Left renal cortex interstitium (tissue), 4 donors: ENCODE data around the gene C6orf62. TPM values are rescaled to one million over a fixed set of nuclear protein-coding genes. Genes with fewer than 3 reads are reported as not detected.
"Not testable (repeated sequence)": the region's sequence is repeated elsewhere in the genome, so short reads cannot be mapped to it uniquely, and the experiment has no call there.

Experiments
- DNase-seq, 4 donors: peaks; one replicate each; pipeline ENCODE4 v3.0.0-alpha.2; 2013; ENCODE audit warnings: low read depth in 4 of 4, low spot score in 2 of 4, missing footprints in 1 of 4
- polyA plus RNA-seq, 4 donors: library from polyadenylated mRNA; unstranded; fragments of 120-200 nt; gene quantifications; one replicate each; pipeline ENCODE4 v1.2.1, GENCODE V29; 2013; ENCODE audit not compliant: insufficient read length in 4 of 4

C6orf62 gene
- polyA plus RNA-seq: 100 to 1,000 TPM; 120 to 148 (median 140) TPM

GRCh38 chr6:24719125-24719971, at the start of gene C6orf62:
C6orf62 (minus strand) TSS chr6:24719154; CDS start chr6:24718668, 486 bp downstream.
- no peak for DNase-seq

GRCh38 chr6:24768361-24768760, 49.4 kb upstream of the C6orf62 start:
- no peak for DNase-seq

GRCh38 chr6:24766680-24767462, 47.9 kb upstream of the C6orf62 start:
- DNase-seq: no peak

- not testable (repeated sequence) for DNase-seq
These were observed 47.0 kb upstream of the C6orf62 start for GRCh38 chr6:24765968-24766367.

- not testable (repeated sequence) for DNase-seq
These were observed 46.2 kb upstream of the C6orf62 start for GRCh38 chr6:24764833-24765828.

GRCh38 chr6:24763578-24763977, 44.6 kb upstream of the C6orf62 start:
- DNase-seq: no peak

GRCh38 chr6:24761851-24762250, 42.9 kb upstream of the C6orf62 start:
- no peak for DNase-seq

GRCh38 chr6:24761193-24761835, 42.4 kb upstream of the C6orf62 start:
- DNase-seq: no peak

- no peak for DNase-seq
These were observed 41.3 kb upstream of the C6orf62 start for GRCh38 chr6:24760210-24760609.

- no peak for DNase-seq
These were observed 40.8 kb upstream of the C6orf62 start for GRCh38 chr6:24759718-24760117.

GRCh38 chr6:24757611-24758010, 38.7 kb upstream of the C6orf62 start:
- no peak for DNase-seq

GRCh38 chr6:24755279-24755678, 36.3 kb upstream of the C6orf62 start:
- DNase-seq: no peak

GRCh38 chr6:24754378-24754777, 35.4 kb upstream of the C6orf62 start:
- DNase-seq: not testable (repeated sequence)

GRCh38 chr6:24753545-24753944, 34.6 kb upstream of the C6orf62 start:
- no peak for DNase-seq

- no peak for DNase-seq
These were observed 34.1 kb upstream of the C6orf62 start for GRCh38 chr6:24752917-24753492.

- no peak for DNase-seq
These were observed 33.5 kb upstream of the C6orf62 start for GRCh38 chr6:24752503-24752902.

GRCh38 chr6:24750878-24751277, 31.9 kb upstream of the C6orf62 start:
- DNase-seq: not testable (repeated sequence)

- no peak for DNase-seq
These were observed 30.3 kb upstream of the C6orf62 start for GRCh38 chr6:24749297-24749696.

GRCh38 chr6:24744911-24745310, 26.0 kb upstream of the C6orf62 start:
- no peak for DNase-seq

GRCh38 chr6:24743944-24744335, 25.0 kb upstream of the C6orf62 start:
- DNase-seq: no peak
